RWPE1 (cell line): Measurements from ENCODE around the gene NRP1.

Experiments
- CTCF ChIA-PET: fragments of 350-600 bp; sonication (Branson Sonifier 250); formaldehyde crosslinking; extraction: SDS; loops from one replicate; lab custom pipeline; 2021; lab: Yijun Ruan, JAX
- POLR2A ChIA-PET: fragments of 400-600 bp; formaldehyde crosslinking; extraction: SDS; loops from one replicate; lab custom pipeline; 2020; ENCODE audit warnings: antibody characterized with exemption; ENCODE audit not compliant: low non-redundant PET; lab: Yijun Ruan, JAX
- DNase-seq: peaks from one replicate; pipeline ENCODE4 v3.0.0; 2012; ENCODE audit warnings: low spot score
- H3K27ac ChIP-seq: fragments of 450-650 bp; 2 replicates; pipeline ENCODE4 v1.5.1; 2017
- TF ChIP-seq, protein P1 (sequence below): fragments of 450-650 bp; conservative IDR thresholded peaks from 2 replicates; pipeline ENCODE4 v1.5.1; 2017; ENCODE audit warnings: low read depth, mild to moderate bottlenecking

The NRP1 gene

GRCh38 chr10:33252324-33252723 lies 82.1 kb downstream of the NRP1 start:
- DNase-seq = no peak
- CTCF ChIA-PET = no interaction called here
- POLR2A ChIA-PET = no interaction called here
- H3K27ac ChIP-seq = peak overlapping the region; percentile 79
- TF ChIP-seq, protein P1, sequence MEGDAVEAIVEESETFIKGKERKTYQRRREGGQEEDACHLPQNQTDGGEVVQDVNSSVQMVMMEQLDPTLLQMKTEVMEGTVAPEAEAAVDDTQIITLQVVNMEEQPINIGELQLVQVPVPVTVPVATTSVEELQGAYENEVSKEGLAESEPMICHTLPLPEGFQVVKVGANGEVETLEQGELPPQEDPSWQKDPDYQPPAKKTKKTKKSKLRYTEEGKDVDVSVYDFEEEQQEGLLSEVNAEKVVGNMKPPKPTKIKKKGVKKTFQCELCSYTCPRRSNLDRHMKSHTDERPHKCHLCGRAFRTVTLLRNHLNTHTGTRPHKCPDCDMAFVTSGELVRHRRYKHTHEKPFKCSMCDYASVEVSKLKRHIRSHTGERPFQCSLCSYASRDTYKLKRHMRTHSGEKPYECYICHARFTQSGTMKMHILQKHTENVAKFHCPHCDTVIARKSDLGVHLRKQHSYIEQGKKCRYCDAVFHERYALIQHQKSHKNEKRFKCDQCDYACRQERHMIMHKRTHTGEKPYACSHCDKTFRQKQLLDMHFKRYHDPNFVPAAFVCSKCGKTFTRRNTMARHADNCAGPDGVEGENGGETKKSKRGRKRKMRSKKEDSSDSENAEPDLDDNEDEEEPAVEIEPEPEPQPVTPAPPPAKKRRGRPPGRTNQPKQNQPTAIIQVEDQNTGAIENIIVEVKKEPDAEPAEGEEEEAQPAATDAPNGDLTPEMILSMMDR = no peak

GRCh38 chr10:33249659-33250345 lies 84.7 kb downstream of the NRP1 start:
- ChIA-PET POLR2A (no interaction called here), CTCF (no interaction called here)
- no peak overlapping the region for H3K27ac ChIP-seq
- no peak for DNase-seq
- TF ChIP-seq, protein P1 = no peak

DNA sequence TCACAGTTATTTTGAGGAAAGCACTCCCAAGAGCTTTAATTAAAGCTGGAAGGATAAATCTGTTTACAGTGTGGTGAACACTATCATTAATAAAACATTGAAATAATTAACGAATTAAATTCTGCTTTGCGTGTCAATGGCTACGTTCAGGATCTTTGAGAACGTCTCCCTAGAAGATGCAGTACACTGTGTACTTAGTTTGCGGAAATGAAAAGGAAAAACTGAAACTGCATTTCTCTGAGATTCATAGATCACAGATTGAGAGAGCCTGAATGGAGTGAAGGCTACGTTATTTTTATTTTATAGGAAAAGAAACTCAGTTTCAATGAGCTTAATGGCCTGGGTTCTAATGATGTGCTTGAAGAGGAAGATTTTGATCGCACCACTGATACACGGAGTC lies 85.3 kb downstream of the NRP1 start:
- POLR2A ChIA-PET = no interaction called here
- TF ChIP-seq, protein P1 = no peak
- CTCF ChIA-PET = no interaction called here
- no peak overlapping the region for H3K27ac ChIP-seq
- no peak for DNase-seq

DNA sequence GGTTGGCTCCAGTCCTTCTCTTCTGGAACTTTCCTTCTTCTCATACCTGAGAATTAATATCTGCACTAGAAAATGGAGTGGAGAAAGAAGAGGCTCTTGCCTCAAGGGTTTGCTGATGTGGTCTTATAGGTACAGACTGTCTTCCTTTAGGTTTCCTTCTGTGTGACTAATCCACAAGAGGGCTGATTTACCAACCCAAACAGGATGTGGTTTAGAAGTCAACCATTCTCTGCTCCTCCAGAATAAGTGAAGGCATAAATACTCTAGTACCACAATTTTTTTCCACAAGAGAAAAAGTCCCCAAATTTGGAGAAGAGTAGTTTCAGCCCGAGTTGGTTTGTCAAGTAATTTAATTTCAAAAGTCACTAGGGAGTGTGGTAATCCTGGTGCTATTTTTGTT lies 85.8 kb downstream of the NRP1 start:
- DNase-seq = peak; percentile 50
- no peak overlapping the region for H3K27ac ChIP-seq
- TF ChIP-seq, protein P1 = no peak
- ChIA-PET CTCF (interaction anchor here (0.6 kb wide), 1 partner anchor 26 kb away, joined by 3 read pairs; no protein-coding TSS in a partner anchor), POLR2A (no interaction called here)

DNA sequence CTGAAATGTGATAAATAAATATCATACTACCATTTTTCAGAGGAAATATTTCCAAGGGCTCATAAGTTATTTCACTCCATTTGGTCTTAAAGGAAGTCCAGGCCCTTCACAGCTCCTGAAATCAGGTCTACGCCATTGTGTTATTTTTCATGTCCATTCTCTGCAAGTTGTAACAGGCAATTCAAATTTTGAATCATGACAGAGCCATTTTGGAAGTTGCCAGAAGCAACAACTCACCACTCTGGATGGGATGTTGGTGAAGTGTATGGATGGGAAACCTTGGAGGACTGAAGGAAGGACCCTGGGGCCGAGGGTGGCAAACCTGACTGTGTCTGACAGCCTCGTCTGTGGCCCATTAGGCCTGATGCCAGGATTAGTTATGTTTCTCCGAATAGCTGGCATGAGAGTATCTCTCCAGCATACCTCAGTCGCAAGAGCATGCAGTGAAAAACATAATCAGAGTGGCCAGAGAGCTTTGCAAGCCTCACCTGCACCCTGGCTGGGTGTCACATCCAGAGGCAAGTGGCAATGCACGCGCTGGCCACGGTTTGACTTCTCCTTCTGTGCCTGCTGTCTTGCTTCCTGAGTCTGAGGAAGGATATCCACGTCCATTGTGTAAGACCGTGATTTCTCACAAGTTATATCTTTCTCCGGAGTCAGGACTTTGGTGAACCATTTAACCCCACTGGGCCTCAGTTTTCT lies 87.1 kb downstream of the NRP1 start:
- POLR2A ChIA-PET = no interaction called here
- CTCF ChIA-PET = no interaction called here
- no peak for DNase-seq
- TF ChIP-seq, protein P1 = no peak
- H3K27ac ChIP-seq = peak overlapping the region; percentile 53

DNA sequence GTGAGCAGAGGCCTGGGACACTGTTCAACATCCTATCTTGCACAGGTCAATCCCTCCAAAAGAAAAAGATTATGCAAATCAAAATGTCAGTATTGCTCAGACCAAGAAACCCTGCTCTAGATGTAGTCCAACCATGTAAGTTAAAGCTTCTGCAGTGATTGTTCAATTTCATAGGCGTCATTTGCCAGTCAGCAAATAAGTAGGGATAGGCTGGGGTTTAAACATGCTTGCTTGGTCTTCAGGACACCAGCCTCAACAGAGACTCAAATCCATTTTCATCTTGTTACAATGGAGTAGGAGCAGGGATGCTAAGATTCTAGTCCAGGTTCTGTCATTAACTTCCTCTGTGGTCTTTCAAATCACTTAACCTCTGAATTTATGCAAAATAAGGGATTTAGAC lies 89.1 kb downstream of the NRP1 start:
- H3K27ac ChIP-seq = no peak overlapping the region
- DNase-seq = no peak
- TF ChIP-seq, protein P1 = no peak
- ChIA-PET CTCF (interaction anchor here (0.6 to 0.7 kb wide), 3 partner anchors 121 to 1058 kb away, joined by 3 to 6 read pairs (median 3); no protein-coding TSS in a partner anchor), POLR2A (no interaction called here)
